GM12891 (cell line): ENCODE measurements around the gene NECTIN2.

Source experiments
- PAX5 ChIP-seq: IDR thresholded peaks from 2 replicates; pipeline ENCODE4 v1.6.1; 2011; ENCODE audit warnings: low read length, moderate library complexity, mild to moderate bottlenecking; ENCODE audit not compliant: insufficient read depth, severe bottlenecking
- POLR2A ChIP-seq: IDR thresholded peaks from 2 replicates; pipeline ENCODE4 v1.6.1; 2011; ENCODE audit warnings: low read depth, low read length, control low read depth
- POLR2AphosphoS5 ChIP-seq: IDR thresholded peaks from 2 replicates; pipeline ENCODE4 v1.6.1; 2011; ENCODE audit warnings: low read depth, low read length, control low read depth
- POU2F2 ChIP-seq: IDR thresholded peaks from 2 replicates; pipeline ENCODE4 v1.6.1; 2011; ENCODE audit warnings: low read depth, mild to moderate bottlenecking, control low read depth, low read length, moderate library complexity
- SPI1 ChIP-seq: IDR thresholded peaks from 2 replicates; pipeline ENCODE4 v1.6.1; 2011; ENCODE audit warnings: low read depth, low read length, control low read depth
- TAF1 ChIP-seq: IDR thresholded peaks from 2 replicates; pipeline ENCODE4 v1.6.1; 2011; ENCODE audit warnings: low read depth, low read length, control low read depth

DNA sequence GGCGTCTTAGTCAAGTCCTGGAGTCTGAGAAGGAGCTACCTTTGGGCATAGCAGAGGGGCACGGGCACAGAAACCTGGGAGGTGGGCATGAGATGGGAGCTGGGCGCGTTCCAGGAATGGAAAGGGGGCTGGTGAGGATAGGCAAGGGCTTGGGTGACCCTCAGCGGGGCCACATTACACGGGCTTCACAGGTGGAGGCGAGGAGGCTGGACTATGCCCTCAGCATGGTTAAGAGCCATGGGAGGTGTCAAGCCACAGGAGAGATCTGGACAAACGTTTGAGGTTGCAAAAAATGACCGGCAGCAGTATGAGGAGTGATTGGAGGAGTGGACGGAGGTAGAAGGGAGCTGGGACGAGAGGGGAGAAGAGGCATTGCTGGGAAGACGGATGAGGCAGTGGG lies 21.5 kb downstream of the NECTIN2 start:
- no peak for TF ChIP-seq POLR2A
- TF ChIP-seq POLR2AphosphoS5 = no peak
- no peak for TF ChIP-seq SPI1
- no peak for TF ChIP-seq TAF1
- TF ChIP-seq POU2F2 = no peak
- TF ChIP-seq PAX5 = no peak
